GM10266 (cell line): ENCODE data around the gene FRAT1.
A peak's percentile ranks its signal among the peaks of the same experiment; 100 is the strongest.
"Not testable (repeated sequence)": the region's sequence is repeated elsewhere in the genome, so short reads cannot be mapped to it uniquely, and the experiment has no call there.

Source experiments
- DNase-seq: peaks from one replicate; pipeline ENCODE4 v3.0.0; 2012; ENCODE audit errors: extremely low spot score
- CTCF ChIP-seq: IDR thresholded peaks from 2 replicates; pipeline ENCODE4 v1.5.1; 2012; ENCODE audit warnings: mild to moderate bottlenecking, low read depth; ENCODE audit not compliant: control insufficient read depth, insufficient read depth; ENCODE audit errors: missing control alignments

The FRAT1 gene

GRCh38 chr10:97338041-97338440 is 19.0 kb downstream of the FRAT1 start:
- no peak for TF ChIP-seq CTCF
- DNase-seq, result no peak

GRCh38 chr10:97341416-97341815 is 22.3 kb downstream of the FRAT1 start:
- DNase-seq, result no peak
- TF ChIP-seq CTCF, result no peak

- DNase-seq, result not testable (repeated sequence)
Observed at GRCh38 chr10:97343664-97344063, 24.6 kb downstream of the FRAT1 start.

GRCh38 chr10:97347317-97347716 is 28.2 kb downstream of the FRAT1 start:
- no peak for TF ChIP-seq CTCF
- no peak for DNase-seq

- DNase-seq, result no peak
- no peak for TF ChIP-seq CTCF
Observed at GRCh38 chr10:97349752-97350513, 30.9 kb downstream of the FRAT1 start.

GRCh38 chr10:97353945-97354344 is 34.9 kb downstream of the FRAT1 start:
- no peak for DNase-seq
- no peak for TF ChIP-seq CTCF

GRCh38 chr10:97355571-97355975 is 36.5 kb downstream of the FRAT1 start:
- DNase-seq, result no peak
- peak; percentile 5 for TF ChIP-seq CTCF
